HepG2 (cell line): ENCODE data around the gene GMEB2. TPM values are rescaled to one million over a fixed set of nuclear protein-coding genes. Genes with fewer than 3 reads are reported as not detected.
A peak's percentile ranks its signal among the peaks of the same experiment; 100 is the strongest.

Experiments
- ARNT ChIP-seq: fragments of 450-650 bp; IDR thresholded peaks from 2 replicates; pipeline ENCODE4 v1.6.1; 2017
- E2F2 ChIP-seq: sonication (generic); formaldehyde crosslinking; IDR thresholded peaks from 2 replicates; pipeline ENCODE4 v1.4.0; 2020; ENCODE audit warnings: missing genetic modification reagents, borderline replicate concordance
- KAT8 ChIP-seq: IDR thresholded peaks from 2 replicates; pipeline ENCODE4 v1.6.1; 2016; ENCODE audit warnings: missing genetic modification reagents, missing compliant biosample characterization
- RARA ChIP-seq: IDR thresholded peaks from 2 replicates; pipeline ENCODE4 v1.6.1; 2016; ENCODE audit warnings: missing genetic modification reagents, missing compliant biosample characterization
- RCOR2 ChIP-seq: IDR thresholded peaks from 2 replicates; pipeline ENCODE4 v1.6.1; 2016; ENCODE audit warnings: missing biosample characterization, missing genetic modification reagents
- TEAD3 ChIP-seq: optimal IDR thresholded peaks from 2 replicates; pipeline ENCODE3; 2016; ENCODE audit warnings: borderline replicate concordance
- ZBTB2 ChIP-seq: sonication (generic); formaldehyde crosslinking; IDR thresholded peaks from 2 replicates; pipeline ENCODE4 v1.8.0; 2022; ENCODE audit warnings: low read depth, missing genetic modification reagents
- ZNF263 ChIP-seq: sonication (generic); formaldehyde crosslinking; IDR thresholded peaks from 2 replicates; pipeline ENCODE4 v1.4.0; 2020; ENCODE audit warnings: missing genetic modification reagents
- ZNF382 ChIP-seq: sonication (generic); formaldehyde crosslinking; IDR thresholded peaks from 2 replicates; pipeline ENCODE4 v1.5.0; 2020; ENCODE audit warnings: missing genetic modification reagents, mild to moderate bottlenecking, borderline replicate concordance
- ZNF44 ChIP-seq: sonication (generic); formaldehyde crosslinking; IDR thresholded peaks from 2 replicates; pipeline ENCODE4 v1.5.1; 2020; ENCODE audit warnings: mild to moderate bottlenecking, missing genetic modification reagents
- ZSCAN31 ChIP-seq: sonication (generic); formaldehyde crosslinking; IDR thresholded peaks from 2 replicates; pipeline ENCODE4 v1.5.0; 2020; ENCODE audit warnings: low read depth, mild to moderate bottlenecking, missing genetic modification reagents
- polyA plus RNA-seq, 8 experiments: library from polyadenylated mRNA; depleted of rRNA in 3 of 8; stranded (reverse) in 7 of 8; unstranded in 1 of 8; fragments of >200 nt; fragmentation: Illumina TruSeq in 4 of 8; extraction: Trizol in 4 of 8; gene quantifications; 2 replicates each; pipeline versions ENCODE4 v1.2.1 to v1.2.3, GENCODE V29; 2011 to 2016; ENCODE audit warnings: low read depth in 4 of 8, missing spikeins in 1 of 8, mixed read lengths in 1 of 8; ENCODE audit not compliant: insufficient read depth in 1 of 8
- total RNA-seq, 5 experiments: library from RNA; depleted of rRNA; stranded (reverse); fragments of >200 nt; fragmentation: Illumina TruSeq; extraction: Trizol; gene quantifications; 2 replicates each; pipeline ENCODE4 v1.2.3, GENCODE V29; 2016; ENCODE audit warnings: low read depth in 1 of 5

Gene GMEB2
- total and polyA plus RNA-seq, 2 of the 13 experiments (the other 11 are each of a cell fraction or from before 2014, with no cell fraction given), result 10.6 to 12.4 TPM

- TF ChIP-seq ZNF44 (CRISPR knock-in tag) (no peak), TEAD3 (CRISPR knock-in tag) (no peak), ZNF263 (CRISPR knock-in tag) (0 out of 2 replicates have a peak, but pooled peaks have one; percentile 20), KAT8 (no peak), RCOR2 (CRISPR knock-in tag) (no peak), ZNF382 (CRISPR knock-in tag) (no peak), ZSCAN31 (CRISPR knock-in tag) (no peak), E2F2 (CRISPR knock-in tag) (no peak), ZBTB2 (no peak), ARNT (no peak), RARA (CRISPR knock-in tag) (no peak)
These were observed 27.2 kb upstream of the GMEB2 start (continued) for GRCh38 chr20:63653974-63654668.
